HTR-8/SVneo (cell line): ENCODE data around the gene METTL21C.

Source experiments
- DNase-seq: peaks from one replicate; pipeline ENCODE4 v3.0.0; 2011; ENCODE audit warnings: low spot score, mixed read lengths; ENCODE audit not compliant: insufficient read length
- FAIRE-seq: peaks from 2 replicates; lab custom pipeline; 2011; peaks lifted over from hg19 to GRCh38; lab: Jason Lieb, UNC

Gene METTL21C

DNA sequence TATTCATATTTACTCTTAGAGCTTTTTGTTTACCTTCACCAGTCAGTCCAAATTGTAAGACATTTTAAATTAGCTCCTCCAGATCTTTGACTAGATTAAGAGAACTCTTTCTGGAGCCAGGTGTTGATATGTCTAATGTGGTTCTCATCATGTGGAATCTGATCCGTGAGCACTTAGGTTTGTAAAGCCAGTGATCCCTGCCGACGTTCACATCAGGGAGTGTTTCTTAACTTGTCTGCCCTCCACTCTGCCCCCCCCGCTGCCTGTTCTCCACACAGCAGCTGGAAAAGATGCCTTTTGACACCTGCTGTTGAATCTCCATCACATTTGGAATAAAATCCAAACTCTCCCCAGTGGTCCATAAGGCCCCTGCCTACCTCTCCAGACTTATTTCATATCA, 17.7 kb downstream of the METTL21C start:
- DNase-seq (no peak), FAIRE-seq (no peak)

GRCh38 chr13:102675115-102675514, 19.7 kb downstream of the METTL21C start:
- no peak for DNase-seq
- no peak for FAIRE-seq

DNA sequence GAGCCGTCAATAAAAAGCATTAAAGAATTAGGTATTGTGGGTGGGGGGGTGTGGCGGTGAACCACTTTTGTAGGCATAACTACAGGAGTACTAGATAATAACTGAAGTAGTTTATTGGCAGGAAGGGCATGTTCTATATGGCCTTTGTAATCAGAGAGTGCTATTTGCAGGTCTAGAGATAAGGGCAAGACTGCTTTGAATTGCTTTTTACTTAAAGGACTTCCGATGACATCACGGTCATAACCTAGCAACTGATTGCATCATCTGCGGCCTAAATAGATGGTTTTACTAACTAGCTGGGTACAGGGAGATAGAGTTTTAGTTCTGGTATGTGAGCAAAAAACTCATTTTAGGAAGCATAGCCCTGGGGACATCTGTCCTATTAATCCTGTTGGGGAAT, 24.7 kb downstream of the METTL21C start:
- no peak for DNase-seq
- FAIRE-seq: no peak

GRCh38 chr13:102667911-102668310, 26.9 kb downstream of the METTL21C start:
- FAIRE-seq: no peak
- DNase-seq: no peak

- FAIRE-seq: no peak
- DNase-seq: no peak
Measured at GRCh38 chr13:102667023-102667422, 27.8 kb downstream of the METTL21C start.

GRCh38 chr13:102659168-102659713, 35.6 kb downstream of the METTL21C start:
- DNase-seq (no peak), FAIRE-seq (no peak)

DNA sequence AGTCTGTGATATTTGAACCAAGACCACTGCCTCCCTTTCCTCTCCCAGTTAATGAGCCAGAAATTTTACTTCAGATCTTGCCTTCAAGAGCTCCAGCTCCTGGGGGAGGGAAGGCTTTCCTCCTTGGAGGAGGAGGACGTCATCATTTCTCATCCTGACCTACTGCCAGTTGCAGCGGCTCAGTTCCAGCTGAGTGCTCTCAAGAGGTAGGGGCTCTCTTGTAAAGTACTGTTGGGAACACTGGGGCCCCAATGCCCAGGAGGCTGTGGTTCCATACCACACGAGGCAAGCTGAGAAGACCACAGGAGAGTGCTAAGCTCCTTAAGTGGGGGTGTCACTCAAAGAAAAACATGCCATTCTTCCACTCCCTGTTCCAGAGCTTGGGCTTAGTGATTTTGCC, 36.2 kb downstream of the METTL21C start:
- FAIRE-seq (no peak), DNase-seq (no peak)

- no peak for DNase-seq
- FAIRE-seq: no peak
Measured at GRCh38 chr13:102657630-102658029, 37.2 kb downstream of the METTL21C start.

- FAIRE-seq (no peak), DNase-seq (no peak)
Measured at GRCh38 chr13:102654756-102655155, 40.1 kb downstream of the METTL21C start.

DNA sequence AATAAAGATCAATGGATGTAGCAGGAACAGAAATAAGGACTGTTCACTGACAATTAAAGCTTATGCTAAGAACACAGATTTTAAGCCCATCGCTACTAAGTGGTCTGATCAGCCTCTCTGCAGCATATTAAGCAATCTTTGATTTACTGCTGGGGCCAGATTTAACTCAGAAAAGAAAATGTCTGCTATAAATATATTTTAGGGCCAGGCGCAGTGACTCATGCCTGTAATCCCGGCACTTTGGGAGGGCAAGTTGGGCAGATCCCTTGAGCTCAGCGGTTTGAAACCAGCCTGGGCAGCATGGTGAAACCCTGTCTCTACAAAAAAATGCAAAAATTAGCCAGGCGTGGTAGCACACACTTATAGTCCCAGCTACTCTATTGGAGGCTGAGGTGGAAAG, 43.0 kb downstream of the METTL21C start:
- peak; percentile 14 for DNase-seq
- no peak for FAIRE-seq

GRCh38 chr13:102651392-102651791, 43.5 kb downstream of the METTL21C start:
- peak; percentile 11 for DNase-seq

GRCh38 chr13:102650444-102650843, 44.4 kb downstream of the METTL21C start:
- no peak for FAIRE-seq
- no peak for DNase-seq

More at GRCh38 chr13:102651392-102651791, 43.5 kb downstream of the METTL21C start:
- no peak for FAIRE-seq

- no peak for FAIRE-seq
Measured at GRCh38 chr13:102648046-102648445, 46.8 kb downstream of the METTL21C start.

GRCh38 chr13:102645701-102646100, 49.1 kb downstream of the METTL21C start:
- DNase-seq (no peak), FAIRE-seq (no peak)

More at GRCh38 chr13:102648046-102648445, 46.8 kb downstream of the METTL21C start:
- DNase-seq: no peak

DNA sequence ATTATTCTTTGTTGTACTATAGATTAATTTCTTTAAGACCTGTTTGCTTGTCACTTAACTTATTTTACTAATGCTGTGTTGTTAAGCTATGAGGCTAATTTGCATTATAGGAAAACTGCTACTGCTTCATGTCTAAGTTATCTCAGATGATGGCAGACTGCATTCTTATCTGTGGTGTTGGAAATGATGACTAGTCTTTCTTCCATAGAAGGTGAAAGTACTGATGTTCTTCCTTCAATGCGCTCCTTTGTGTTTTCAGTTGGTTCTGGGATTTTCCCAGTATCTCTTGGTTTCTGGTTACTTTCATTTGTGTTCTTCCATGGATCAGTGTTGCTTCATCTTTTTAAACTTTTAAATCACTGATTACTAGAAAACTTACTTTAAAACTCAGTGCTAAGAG, 51.2 kb downstream of the METTL21C start:
- DNase-seq (no peak), FAIRE-seq (no peak)

- no peak for DNase-seq
- no peak for FAIRE-seq
Measured at GRCh38 chr13:102642475-102642874, 52.4 kb downstream of the METTL21C start.

DNA sequence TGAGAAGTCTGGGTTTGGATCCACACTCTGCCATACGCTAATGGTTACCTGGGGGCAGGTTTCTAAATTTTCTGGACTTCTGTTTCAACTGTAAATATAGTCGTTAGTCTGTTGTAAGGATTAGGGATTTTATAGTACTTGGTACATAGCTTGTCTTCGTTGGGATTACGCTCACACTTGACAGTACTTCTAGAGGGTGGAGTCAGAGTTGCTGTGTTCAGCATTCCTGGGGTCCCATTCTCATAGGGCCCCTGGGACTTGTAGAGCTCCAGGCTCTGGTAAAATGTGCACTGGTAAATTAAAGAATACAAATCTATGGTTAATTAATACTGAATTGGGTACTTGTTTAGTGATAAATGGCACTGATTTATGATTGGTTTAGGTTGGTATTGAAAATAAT, 52.8 kb downstream of the METTL21C start:
- no peak for DNase-seq
- no peak for FAIRE-seq

DNA sequence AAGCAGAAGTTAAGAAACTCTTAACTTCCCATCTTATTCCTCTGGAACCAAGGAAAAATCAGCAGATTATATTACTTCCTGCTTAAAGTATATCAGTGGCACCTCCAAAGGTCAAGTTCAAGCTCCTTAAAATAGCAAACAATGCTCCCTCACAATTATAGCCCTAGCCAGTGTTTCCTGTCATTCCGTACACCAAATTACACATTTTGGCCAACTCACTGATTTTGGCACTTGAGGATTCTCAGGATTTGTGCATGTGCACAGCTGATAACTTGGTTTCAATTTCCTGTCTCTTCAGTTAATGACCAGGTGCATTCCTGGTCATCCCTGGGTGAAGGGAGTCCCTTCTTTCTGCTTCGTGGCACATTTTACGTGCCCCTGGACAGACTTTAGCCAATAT, 56.1 kb downstream of the METTL21C start:
- no peak for FAIRE-seq
- DNase-seq: no peak
